SKM-1 (cell line): ENCODE results near the gene STYK1.
"Not testable (repeated sequence)": the region's sequence is repeated elsewhere in the genome, so short reads cannot be mapped to it uniquely, and the experiment has no call there.

Experiments used
- DNase-seq: peaks from one replicate; lab custom pipeline; 2025; ENCODE audit not compliant: unreplicated experiment; lab: John Stamatoyannopoulos, UW

The STYK1 gene

DNA sequence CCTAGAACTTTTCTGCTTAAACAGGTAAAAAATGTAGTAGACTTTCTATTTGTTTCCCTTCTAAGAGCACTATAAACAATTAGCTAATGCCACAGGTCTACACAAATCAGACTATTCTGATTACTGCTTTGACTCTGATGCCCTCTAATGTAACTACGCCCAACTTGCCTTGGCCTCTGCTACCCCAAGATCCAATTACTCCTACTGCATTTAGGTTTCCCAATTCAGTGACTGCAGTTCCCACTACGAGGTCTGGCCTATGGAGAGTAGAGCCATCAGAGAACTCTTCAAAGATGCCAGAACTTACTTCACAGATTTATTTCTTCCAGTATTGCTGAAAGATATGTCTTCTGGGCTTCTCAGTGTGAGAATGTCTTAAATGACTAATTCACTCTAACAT is 15.3 kb upstream of the STYK1 start:
- DNase-seq, result no peak

DNA sequence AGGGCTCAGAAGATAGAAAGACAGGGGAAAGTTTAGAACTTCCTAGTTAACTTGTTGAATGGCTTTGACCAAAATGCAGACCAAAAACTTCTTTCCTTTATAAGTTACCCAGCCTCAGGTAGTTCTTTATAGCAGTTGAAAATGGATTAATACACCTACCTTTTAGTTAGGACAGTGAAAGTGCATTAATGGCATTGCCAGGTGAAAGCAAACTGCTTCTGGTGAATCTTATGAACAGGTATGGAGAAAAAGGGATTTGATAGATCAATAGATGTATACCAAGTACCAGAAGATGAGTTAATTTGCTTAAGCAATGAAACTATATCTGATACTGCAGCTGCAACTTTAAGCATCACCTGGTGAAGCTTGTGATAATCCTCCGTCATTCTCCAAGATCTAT is 14.2 kb upstream of the STYK1 start:
- DNase-seq, result no peak

DNA sequence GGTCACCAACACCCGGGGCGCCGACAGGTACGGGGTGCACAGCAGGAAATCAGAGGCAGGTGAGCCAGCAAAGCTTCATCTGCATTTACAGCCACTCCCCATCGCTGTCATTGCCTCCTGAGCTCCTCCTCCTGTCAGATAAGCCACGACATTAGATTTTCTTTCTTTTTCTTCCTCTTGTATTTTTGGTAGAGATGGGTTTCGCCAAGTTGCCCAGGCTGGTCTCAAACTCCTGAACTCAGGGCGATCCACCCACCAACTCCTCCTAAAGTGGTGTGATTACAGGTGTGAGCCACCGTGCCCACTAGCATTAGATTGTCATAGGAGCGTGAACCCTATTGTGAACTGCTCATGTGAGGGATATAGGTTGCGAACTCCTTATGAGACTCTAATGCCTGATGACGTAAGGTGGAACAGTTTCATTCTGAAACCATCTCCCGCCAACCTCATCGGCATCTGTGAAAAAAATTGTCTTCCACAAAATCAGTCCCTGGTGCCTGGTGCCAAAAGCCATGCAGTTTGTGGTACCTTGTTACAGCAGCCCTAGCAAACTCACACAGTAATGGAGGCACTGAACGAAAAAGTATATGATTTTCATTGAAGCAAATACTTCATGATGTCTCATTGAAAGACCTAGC is 1.5 kb downstream of the STYK1 start:
- DNase-seq, result no peak

DNA sequence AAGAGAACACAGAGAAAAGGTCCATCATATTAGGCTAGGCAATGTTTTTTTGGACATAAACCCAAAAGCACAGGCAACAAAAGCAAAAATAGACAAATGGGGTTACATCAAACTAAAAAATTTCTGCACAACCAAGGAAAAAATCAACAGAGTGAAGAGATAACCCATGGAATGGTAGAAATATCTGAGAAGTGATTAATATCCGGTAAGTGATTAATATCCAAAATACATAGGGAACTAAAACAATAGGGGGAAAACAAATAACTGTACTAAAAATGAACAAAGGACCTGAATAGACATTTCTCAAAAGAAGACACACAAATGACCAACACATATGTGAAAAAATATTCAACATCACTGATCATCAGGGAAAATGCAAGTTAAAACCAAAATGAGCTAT is 4.3 kb downstream of the STYK1 start:
- DNase-seq, result no peak

DNA sequence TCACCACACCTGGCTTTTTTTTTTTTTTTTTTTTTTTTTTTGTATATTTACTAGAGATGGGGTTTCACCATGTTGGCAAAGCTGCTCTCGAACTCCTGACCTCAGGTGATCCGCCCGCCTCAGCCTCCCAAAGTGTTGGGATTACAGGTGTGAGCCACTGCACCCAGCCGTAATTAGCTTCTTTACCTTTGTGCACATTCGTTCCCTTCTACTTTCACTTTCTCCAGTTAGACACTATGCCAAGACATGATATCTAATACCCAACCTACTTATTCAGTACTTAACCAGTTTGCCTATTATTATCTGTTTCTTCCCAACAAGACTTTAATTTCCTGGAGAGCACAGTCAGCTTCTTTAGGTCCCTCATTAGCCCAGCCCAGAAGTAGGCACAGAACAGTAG is 5.3 kb downstream of the STYK1 start:
- DNase-seq, result no peak

DNA sequence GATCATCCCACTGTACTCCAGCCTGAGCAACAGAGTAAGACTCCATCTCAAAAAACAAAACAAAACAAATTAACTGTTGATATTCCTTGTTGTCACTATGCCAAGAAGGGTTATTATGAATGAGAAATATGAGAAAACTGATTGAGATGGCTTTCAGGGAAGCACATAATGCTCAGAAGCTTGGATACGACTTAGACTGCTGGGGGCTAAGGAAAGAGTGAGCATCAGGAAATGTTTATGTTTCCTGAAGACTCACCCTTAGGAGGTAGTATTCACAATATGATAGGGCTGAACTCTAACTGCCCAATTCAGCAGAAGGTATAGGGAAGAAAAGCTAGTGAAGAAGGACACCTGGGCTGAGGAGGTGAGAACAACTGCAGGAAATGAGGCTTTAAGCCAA is 6.3 kb downstream of the STYK1 start:
- DNase-seq, result no peak

DNA sequence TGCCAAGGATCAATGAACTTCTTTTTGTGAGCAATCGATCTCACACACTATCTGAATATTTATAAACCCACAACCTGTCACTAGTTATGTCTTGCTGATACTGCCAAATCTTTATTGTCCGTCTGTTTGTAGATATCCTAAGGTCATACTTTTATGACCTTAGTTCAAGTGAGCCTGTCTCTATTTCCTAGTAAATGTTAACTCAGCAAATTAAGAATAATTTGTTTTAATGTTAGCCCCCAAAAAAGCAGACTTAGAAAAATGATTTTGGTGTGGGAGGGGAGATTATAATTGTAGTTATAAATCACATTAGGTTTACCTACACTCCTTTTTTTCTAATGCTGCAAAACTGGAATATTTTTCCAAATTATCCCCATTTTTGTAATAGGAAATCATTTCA is 9.4 kb downstream of the STYK1 start:
- no peak for DNase-seq

DNA sequence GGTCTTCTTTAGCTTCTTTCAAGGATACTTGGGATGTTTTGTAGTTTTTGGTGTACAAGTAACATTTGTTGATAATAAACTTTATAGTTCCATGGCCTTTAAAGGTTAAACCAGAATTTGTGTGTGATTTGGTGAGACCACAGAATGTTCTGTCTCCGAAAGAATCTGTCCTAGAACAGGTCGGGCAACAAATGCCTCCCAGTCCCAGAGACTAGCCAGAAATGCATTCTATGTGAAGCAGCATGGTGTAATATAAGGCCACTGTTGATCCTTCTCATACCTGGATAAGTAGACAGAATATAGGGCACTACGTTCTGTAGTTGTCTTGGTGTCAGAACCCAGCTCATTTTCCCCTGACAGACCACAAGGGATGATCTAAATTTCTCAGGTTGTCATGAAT is 10.0 kb downstream of the STYK1 start:
- no peak for DNase-seq

DNA sequence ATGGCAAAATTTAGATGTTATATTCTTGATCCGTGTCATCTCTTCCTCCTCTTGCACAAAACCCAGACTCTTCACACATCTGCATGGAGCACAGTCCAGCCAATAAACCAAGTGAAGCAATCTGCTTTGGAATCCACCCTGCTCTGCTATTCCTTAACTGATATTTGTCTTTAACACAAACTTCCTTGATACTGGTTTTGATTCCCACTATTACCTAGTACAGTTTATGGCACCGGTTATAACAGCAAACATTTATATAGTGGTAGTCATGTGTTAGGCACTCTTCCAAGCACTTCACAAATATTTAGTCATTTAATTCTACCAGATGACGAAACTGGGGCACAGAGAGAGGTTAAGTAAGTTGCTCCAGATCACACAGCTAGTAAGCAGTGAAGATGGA is 12.5 kb downstream of the STYK1 start:
- DNase-seq, result no peak

DNA sequence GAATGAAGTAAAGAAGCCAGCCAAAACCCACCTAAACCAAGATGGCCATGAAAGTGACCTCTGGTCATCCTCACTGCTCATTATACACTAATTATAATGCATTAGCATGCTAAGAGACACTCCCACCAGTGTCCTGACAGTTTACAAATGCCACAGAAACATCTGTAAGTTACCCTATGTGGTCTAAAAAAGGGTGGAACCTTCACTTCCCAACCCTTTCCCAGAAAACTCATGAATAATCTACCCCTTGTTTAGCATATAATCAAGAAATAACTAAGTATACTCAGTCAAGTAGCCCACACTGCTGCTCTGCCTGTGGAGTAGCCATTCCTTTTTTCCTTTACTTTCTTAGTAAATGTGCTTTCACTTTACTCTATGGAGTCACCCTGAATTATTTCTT is 19.8 kb downstream of the STYK1 start:
- no peak for DNase-seq

DNA sequence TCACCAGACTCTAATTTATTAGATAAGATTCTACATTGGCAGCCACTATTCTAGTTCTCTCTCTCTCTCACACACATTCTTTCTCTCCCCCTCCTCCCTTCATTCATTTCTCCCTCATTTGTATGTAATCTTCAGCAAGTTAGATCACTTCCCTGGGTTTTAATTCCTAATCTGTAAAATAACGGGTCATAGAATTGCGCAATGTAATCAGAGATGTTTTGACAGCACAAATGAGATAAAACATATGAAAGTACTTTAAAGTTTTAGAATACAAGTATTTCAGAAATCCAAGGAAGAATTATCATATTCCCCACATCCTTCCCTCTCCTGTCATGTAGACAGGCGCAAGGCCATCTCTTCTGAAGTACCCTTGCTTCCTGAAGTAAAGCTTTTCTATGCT is 21.7 kb downstream of the STYK1 start:
- no peak for DNase-seq

DNA sequence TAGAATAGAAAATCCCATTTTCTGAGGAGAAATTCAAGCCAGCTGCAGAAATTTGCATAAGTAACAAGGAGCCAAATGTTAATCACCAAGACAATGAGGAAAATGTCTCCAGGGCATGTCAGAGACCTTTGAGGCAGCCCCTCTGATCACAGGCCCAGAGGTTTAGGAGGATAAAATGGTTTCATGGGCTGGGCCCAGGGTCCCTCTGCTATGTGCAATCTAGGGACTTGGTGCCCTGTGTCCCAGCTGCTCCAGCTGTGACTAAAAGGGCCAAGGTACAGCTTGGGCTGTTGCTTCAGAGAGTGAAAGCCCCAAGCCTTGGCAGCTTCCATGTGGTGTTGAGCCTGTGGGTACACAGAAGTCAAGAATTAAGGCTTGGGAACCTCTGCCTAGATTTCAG is 27.3 kb downstream of the STYK1 start:
- DNase-seq, result not testable (repeated sequence)

DNA sequence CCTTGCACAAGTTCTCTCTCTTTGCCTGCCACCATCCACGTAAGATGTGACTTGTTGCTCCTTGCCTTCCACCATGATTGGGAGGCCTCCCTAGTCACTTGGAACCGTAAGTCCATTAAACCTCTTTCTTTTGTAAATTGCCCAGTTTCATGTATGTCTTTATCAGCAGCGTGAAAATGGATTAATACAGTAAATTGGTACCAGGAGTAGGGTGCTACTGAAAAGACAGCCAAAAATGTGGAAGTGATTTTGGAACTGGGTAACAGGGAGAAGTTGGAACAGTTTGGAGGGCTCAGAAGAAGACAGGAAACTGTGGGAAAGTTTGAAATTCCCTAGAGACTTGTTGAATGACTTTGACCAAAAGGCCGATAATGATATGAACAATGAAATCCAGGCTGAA is 27.9 kb downstream of the STYK1 start:
- DNase-seq, result no peak

DNA sequence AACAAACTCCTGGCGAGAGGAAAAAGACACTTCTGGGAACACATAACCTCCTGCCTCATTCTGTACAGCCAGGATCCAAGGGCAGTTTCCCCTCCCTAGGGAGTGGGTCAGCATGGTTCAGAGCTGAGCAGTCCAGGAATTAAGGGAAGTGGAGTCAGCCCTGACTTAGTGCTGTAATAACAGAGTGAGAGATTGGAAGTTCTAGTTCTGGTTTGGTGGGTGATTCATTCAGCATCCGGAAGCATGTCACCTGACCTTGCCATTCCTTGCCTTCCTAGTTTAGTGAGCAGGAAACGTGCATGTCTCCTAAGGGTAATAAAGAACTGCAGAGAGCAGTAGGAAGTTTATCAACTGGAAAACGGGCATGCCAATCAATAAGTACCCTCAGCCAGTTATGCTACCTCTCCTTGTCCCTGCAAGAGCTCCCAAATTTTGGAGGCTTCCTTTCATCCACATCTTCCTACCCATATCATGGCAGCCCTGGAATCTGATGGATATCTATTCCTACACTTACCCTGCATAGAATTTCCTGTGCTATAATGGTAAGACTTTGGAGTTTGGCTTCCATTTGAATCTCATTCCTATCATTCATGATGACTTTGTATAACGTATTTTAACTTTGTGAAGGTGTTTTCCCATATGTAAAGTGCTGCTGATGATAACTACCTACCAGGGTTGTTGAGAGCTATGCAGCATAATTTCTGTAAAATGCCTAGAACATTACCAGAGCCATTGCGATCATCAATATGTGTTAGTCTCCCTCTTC is 31.9 kb downstream of the STYK1 start:
- no peak for DNase-seq

DNA sequence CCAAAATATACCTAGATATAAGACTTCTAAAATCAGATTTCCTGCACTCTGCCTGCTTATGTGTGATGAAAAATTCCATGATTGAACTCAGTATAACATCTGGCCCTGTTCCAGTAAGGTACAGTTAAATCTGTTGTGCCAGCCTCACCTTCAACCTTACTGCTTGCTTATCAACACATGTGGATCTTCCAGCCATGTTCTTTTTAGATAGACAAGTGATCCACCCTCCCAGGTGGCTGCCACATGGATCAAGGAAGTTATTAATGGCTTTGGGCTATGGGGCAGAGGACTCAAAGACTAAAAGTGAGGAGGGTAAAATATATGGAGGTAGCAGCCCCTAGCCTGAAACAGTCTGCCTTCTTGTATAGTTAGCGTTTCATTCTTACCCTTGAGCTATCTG is 35.1 kb downstream of the STYK1 start:
- no peak for DNase-seq

DNA sequence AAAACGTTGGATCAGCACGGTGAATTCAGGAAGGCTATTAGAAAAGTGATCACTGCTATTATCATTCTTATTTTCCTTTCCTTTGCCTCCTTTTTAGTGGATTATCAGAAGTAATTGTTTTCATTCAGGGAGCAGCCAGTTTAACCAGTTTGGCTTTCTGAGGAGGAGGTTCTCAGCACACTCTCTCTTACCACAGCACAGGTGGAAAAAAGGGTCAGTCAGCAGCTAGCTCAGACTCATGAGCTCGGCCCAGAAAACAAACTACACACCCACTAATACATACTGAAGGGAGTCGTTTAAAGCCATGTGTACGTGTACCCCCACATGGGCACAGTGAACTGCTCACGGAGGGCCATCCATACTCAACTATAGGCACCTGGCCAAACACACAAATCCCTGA is 37.2 kb downstream of the STYK1 start:
- no peak for DNase-seq

DNA sequence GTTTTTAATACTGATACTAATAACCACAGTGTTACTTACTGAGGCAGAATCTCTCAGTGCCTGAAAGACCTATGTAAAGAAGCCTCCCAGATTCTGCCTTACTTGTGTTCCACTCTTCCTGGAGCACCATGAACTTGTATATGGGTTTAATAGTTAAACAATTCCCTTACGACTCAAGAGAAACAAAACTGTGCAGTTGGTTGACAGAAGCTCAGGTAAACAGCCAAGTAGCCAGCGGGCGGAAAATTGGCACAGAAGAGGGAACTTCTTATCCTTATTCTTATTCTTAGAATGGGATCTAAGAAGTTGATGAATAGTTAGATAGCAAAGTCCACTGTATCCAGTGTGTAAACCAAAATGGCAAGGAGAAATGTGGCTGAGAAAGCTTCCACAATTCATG is 37.7 kb downstream of the STYK1 start:
- DNase-seq, result no peak

DNA sequence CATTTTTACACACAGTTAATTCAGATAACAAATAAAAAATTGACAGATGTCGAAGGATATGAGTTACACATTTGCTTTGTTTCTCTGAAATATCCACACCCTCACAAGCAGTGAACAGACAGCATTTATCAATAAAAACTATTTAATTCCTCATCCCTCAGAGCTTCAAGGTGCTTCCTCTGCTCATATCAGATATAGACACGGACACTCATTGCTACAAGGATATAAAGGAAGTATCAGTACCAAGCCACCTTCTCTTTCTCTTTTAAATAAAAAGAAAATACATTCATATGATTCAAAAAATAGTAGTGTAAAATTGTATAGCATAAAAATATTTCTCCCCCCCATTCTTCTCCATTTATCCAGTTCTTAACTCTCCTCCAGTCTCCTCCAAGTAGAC is 38.5 kb downstream of the STYK1 start:
- no peak for DNase-seq

DNA sequence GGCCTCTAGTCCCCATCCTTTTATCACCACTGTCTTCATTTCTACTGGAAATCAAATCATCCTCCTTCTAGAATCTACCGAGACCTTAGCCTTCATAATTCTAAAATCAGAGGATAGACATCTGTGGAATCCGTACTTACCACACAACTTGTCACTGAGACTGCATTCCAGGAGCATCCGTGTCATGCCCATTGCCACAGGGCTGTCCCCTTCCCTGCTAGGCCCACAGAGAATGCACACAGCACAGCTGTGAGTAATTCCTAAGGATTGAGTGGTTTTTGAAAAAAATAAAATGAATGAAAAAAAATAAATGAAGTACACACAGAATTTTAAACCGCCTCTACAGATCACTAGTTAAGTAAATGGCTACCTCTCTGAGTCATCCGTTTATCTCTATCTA is 39.4 kb downstream of the STYK1 start:
- no peak for DNase-seq

DNA sequence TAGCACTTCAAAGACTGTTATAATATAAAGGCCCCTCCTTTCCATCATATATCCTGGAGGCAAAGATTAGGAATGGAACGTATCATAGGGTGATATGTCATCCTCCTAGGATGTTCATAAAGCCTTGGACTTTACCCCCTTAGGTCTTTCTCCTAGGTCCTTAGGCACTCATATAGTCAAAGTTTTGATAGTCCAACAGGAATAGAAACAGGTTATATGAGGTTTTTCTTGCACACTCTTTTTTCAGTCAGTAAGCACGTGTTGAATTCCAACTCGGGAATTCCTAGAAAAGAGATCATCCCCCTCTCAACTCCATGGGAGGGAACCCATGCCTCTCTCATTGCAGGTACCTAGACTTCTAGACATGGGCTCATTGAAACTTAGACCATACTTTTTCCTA is 40.3 kb downstream of the STYK1 start:
- DNase-seq, result no peak

DNA sequence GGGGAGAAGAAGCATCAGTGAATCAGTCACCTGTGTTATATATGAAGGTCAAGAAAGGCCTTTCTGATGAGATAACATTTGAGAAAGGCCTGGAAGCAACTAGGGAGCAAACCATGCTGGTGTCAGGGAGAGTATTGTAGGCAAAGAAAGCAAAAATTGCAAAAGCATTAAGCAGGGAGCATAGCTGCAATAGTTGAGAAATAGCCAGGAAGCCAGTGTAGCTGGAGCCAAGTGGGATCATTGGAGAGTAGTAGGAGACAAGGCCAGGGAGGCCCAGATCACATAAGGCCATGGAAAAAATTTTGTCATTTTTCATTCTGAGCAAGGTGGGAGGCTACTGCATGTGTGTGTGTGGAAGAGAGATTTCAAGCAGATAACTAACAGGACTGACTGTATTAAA is 41.6 kb downstream of the STYK1 start:
- no peak for DNase-seq

DNA sequence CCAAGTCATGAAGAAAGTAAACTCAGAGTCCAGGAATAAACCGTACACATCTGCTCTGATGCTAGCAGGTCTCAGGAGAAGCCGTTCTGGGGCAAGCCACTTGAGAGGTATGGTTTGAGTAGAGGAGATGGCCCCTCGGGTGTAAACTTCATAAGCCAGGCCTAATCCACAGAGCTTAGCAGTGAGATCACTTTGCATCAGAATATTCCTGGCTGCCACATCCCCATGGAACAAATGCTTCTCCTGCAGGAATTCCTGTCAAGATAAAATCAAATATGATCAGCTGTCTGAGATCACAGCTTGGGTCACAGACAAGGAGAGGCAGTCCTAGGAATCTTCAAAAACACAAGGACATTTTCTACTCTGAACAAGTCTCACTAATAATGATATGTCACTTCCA is 49.2 kb downstream of the STYK1 start:
- no peak for DNase-seq

DNA sequence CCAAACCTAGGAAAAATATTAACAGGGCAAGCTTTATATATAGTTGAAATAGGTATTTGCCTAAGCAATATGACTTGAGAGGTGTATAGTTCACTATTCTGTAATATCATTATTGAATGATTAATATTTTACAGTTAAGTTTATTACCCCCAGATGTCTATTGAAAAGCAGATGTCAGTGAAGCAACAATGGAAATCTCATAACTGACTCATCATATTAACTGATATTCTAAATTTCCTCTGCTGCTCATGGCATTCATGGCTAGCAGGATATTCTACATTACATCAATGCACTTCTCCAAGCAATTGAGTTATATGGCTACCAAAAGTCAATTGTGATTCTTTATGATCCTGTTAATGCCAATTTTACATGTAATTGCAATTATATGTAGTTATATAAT is 50.7 kb downstream of the STYK1 start:
- DNase-seq, result no peak
